HEK293 (cell line): ENCODE measurements around the gene NCOR1.
A peak's percentile ranks its signal among the peaks of the same experiment; 100 is the strongest.

Experiments
- KLF8 ChIP-seq: fragments of 450-650 bp; formaldehyde crosslinking; IDR thresholded peaks from 2 replicates; pipeline ENCODE4 v1.5.1; 2016; ENCODE audit warnings: missing biosample characterization, missing genetic modification characterization
- MYNN ChIP-seq: fragments of 450-650 bp; formaldehyde crosslinking; IDR thresholded peaks from 2 replicates; pipeline ENCODE4 v1.5.1; 2016; ENCODE audit warnings: missing biosample characterization, missing genetic modification characterization, borderline replicate concordance
- OVOL3 ChIP-seq: fragments of 450-650 bp; formaldehyde crosslinking; IDR thresholded peaks from 2 replicates; pipeline ENCODE4 v1.5.1; 2016; ENCODE audit warnings: missing biosample characterization, missing genetic modification characterization
- RBAK ChIP-seq: fragments of 450-650 bp; formaldehyde crosslinking; IDR thresholded peaks from 2 replicates; pipeline ENCODE4 v1.5.1; 2016; ENCODE audit warnings: missing biosample characterization, missing genetic modification characterization
- ZBTB1 ChIP-seq: fragments of 450-650 bp; formaldehyde crosslinking; IDR thresholded peaks from 2 replicates; pipeline ENCODE4 v1.5.1; 2016; ENCODE audit warnings: missing biosample characterization, missing genetic modification characterization
- ZFP41 ChIP-seq: fragments of 450-650 bp; formaldehyde crosslinking; IDR thresholded peaks from 2 replicates; pipeline ENCODE4 v1.5.1; 2016; ENCODE audit warnings: missing biosample characterization, missing genetic modification characterization, borderline replicate concordance
- ZNF140 ChIP-seq: fragments of 450-650 bp; formaldehyde crosslinking; IDR thresholded peaks from 2 replicates; pipeline ENCODE4 v1.5.1; 2016; ENCODE audit warnings: missing biosample characterization, missing genetic modification characterization
- ZNF2 ChIP-seq: fragments of 450-650 bp; formaldehyde crosslinking; IDR thresholded peaks from 2 replicates; pipeline ENCODE4 v1.5.1; 2016; ENCODE audit warnings: missing biosample characterization, missing genetic modification characterization
- ZNF202 ChIP-seq: fragments of 450-650 bp; formaldehyde crosslinking; IDR thresholded peaks from 2 replicates; pipeline ENCODE4 v1.5.1; 2016; ENCODE audit warnings: missing biosample characterization, missing genetic modification characterization, borderline replicate concordance
- ZNF211 ChIP-seq: fragments of 450-650 bp; formaldehyde crosslinking; IDR thresholded peaks from 2 replicates; pipeline ENCODE4 v1.5.1; 2016; ENCODE audit warnings: low read depth, missing biosample characterization, missing genetic modification characterization
- ZNF426 ChIP-seq: fragments of 450-650 bp; formaldehyde crosslinking; IDR thresholded peaks from 2 replicates; pipeline ENCODE4 v1.5.1; 2017; ENCODE audit warnings: missing biosample characterization, missing genetic modification characterization, mild to moderate bottlenecking, inconsistent platforms, moderate library complexity
- ZNF501 ChIP-seq: fragments of 450-650 bp; formaldehyde crosslinking; IDR thresholded peaks from 2 replicates; pipeline ENCODE4 v1.5.1; 2016; ENCODE audit warnings: missing biosample characterization, missing genetic modification characterization
- ZNF549 ChIP-seq: fragments of 450-650 bp; IDR thresholded peaks from 2 replicates; pipeline ENCODE4 v1.5.1; 2018; ENCODE audit warnings: missing biosample characterization, missing genetic modification characterization, mild to moderate bottlenecking, inconsistent platforms, moderate library complexity
- ZNF558 ChIP-seq: fragments of 450-650 bp; formaldehyde crosslinking; IDR thresholded peaks from 2 replicates; pipeline ENCODE4 v1.5.1; 2016; ENCODE audit warnings: missing biosample characterization, missing genetic modification characterization
- ZNF600 ChIP-seq: fragments of 450-650 bp; formaldehyde crosslinking; IDR thresholded peaks from 2 replicates; pipeline ENCODE4 v1.5.1; 2016; ENCODE audit warnings: missing biosample characterization, missing genetic modification characterization
- ZNF629 ChIP-seq: fragments of 450-650 bp; formaldehyde crosslinking; IDR thresholded peaks from 2 replicates; pipeline ENCODE4 v1.5.1; 2017; ENCODE audit warnings: missing biosample characterization, missing genetic modification characterization
- ZNF76 ChIP-seq: fragments of 450-650 bp; formaldehyde crosslinking; IDR thresholded peaks from 2 replicates; pipeline ENCODE4; 2016; ENCODE audit warnings: low read depth, missing biosample characterization, missing genetic modification characterization, borderline replicate concordance
- ZNF837 ChIP-seq: fragments of 450-650 bp; formaldehyde crosslinking; IDR thresholded peaks from 2 replicates; pipeline ENCODE4 v1.5.1; 2016; ENCODE audit warnings: missing biosample characterization, missing genetic modification characterization
- TF ChIP-seq, protein P1 (sequence below): fragments of 450-650 bp; formaldehyde crosslinking; IDR thresholded peaks from 2 replicates; pipeline ENCODE4 v1.5.1; 2017; ENCODE audit warnings: missing biosample characterization, missing genetic modification characterization
- TF ChIP-seq, protein P2 (sequence below): fragments of 450-650 bp; formaldehyde crosslinking; IDR thresholded peaks from 2 replicates; pipeline ENCODE4 v1.5.1; 2016; ENCODE audit warnings: missing biosample characterization, missing genetic modification characterization
- TF ChIP-seq, protein P3 (sequence below): fragments of 450-650 bp; formaldehyde crosslinking; optimal IDR thresholded peaks from 2 replicates; pipeline ENCODE3; 2016; ENCODE audit warnings: missing biosample characterization, mild to moderate bottlenecking, missing genetic modification characterization
- TF ChIP-seq, protein P4 (sequence below): fragments of 450-650 bp; formaldehyde crosslinking; IDR thresholded peaks from 2 replicates; pipeline ENCODE4 v1.5.1; 2016; ENCODE audit warnings: missing biosample characterization, missing genetic modification characterization
- TF ChIP-seq, protein P5 (sequence below): fragments of 450-650 bp; formaldehyde crosslinking; IDR thresholded peaks from 2 replicates; pipeline ENCODE4 v1.5.1; 2016; ENCODE audit warnings: missing biosample characterization, missing genetic modification characterization, borderline replicate concordance
- TF ChIP-seq, protein P6 (sequence below): fragments of 450-650 bp; IDR thresholded peaks from 2 replicates; pipeline ENCODE4 v1.5.1; 2018; ENCODE audit warnings: missing biosample characterization, mild to moderate bottlenecking, missing genetic modification characterization

NCOR1 gene

DNA sequence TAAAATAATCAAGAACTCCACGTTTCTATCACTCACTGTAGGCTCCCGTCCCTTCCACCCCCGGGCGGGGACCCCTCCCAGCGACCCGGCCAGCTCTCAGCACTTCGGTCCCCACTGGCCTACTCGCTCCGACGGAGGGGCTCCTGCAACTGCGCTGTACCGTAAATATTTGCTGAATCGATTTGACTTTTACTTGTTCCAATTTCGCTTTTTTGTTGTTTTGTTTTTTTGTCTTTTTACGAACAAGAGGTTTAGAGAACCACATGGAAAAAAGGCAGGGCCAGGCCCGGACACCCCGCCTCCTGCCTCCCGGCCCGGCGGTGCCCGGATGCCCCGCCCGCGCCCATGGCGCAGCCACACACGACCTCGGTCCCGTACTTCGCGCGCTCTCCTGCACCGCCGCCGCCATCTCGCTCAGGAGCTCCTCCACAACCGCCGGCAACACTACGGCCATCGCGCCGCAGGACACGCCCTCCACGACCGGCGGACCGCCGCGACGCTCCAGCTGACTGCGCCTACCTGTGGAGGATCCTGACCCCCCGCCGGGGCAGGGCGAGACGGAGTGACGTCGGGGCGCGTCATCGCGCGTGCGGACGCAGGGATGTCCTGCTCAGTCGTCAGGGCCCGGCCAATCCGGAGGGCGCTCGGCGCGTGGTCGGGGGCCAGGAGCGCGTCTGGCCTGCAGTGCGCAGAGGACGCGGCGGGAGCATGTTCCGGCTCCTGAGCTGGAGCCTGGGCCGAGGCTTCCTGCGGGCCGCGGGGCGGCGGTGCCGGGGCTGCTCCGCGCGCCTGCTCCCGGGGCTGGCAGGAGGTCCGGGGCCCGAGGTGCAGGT is 216.0 kb downstream of the NCOR1 start, which contains the start of the genes TTC19 and ZSWIM7 (continued):
- no peak for TF ChIP-seq ZNF140 (tag by site-specific recombination)
- TF ChIP-seq ZNF202 (tag by site-specific recombination), result no peak
- TF ChIP-seq ZNF2, result peak; percentile 95
- peak; percentile 90 for TF ChIP-seq ZNF501 (tag by site-specific recombination)
- TF ChIP-seq, protein P1, sequence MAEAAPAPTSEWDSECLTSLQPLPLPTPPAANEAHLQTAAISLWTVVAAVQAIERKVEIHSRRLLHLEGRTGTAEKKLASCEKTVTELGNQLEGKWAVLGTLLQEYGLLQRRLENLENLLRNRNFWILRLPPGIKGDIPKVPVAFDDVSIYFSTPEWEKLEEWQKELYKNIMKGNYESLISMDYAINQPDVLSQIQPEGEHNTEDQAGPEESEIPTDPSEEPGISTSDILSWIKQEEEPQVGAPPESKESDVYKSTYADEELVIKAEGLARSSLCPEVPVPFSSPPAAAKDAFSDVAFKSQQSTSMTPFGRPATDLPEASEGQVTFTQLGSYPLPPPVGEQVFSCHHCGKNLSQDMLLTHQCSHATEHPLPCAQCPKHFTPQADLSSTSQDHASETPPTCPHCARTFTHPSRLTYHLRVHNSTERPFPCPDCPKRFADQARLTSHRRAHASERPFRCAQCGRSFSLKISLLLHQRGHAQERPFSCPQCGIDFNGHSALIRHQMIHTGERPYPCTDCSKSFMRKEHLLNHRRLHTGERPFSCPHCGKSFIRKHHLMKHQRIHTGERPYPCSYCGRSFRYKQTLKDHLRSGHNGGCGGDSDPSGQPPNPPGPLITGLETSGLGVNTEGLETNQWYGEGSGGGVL (tag by site-specific recombination), result no peak
- no peak for TF ChIP-seq OVOL3 (tag by site-specific recombination)
- TF ChIP-seq, protein P2, sequence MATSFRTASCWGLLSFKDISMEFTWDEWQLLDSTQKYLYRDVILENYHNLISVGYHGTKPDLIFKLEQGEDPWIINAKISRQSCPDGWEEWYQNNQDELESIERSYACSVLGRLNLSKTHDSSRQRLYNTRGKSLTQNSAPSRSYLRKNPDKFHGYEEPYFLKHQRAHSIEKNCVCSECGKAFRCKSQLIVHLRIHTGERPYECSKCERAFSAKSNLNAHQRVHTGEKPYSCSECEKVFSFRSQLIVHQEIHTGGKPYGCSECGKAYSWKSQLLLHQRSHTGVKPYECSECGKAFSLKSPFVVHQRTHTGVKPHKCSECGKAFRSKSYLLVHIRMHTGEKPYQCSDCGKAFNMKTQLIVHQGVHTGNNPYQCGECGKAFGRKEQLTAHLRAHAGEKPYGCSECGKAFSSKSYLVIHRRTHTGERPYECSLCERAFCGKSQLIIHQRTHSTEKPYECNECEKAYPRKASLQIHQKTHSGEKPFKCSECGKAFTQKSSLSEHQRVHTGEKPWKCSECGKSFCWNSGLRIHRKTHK (tag by site-specific recombination), result no peak
- TF ChIP-seq MYNN (tag by site-specific recombination), result no peak
- TF ChIP-seq, protein P3, sequence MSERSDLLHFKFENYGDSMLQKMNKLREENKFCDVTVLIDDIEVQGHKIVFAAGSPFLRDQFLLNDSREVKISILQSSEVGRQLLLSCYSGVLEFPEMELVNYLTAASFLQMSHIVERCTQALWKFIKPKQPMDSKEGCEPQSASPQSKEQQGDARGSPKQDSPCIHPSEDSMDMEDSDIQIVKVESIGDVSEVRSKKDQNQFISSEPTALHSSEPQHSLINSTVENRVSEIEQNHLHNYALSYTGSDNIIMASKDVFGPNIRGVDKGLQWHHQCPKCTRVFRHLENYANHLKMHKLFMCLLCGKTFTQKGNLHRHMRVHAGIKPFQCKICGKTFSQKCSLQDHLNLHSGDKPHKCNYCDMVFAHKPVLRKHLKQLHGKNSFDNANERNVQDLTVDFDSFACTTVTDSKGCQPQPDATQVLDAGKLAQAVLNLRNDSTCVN (tag by site-specific recombination), result peak; percentile 100
- TF ChIP-seq ZNF629 (tag by site-specific recombination), result peak; percentile 100
- TF ChIP-seq, protein P4, sequence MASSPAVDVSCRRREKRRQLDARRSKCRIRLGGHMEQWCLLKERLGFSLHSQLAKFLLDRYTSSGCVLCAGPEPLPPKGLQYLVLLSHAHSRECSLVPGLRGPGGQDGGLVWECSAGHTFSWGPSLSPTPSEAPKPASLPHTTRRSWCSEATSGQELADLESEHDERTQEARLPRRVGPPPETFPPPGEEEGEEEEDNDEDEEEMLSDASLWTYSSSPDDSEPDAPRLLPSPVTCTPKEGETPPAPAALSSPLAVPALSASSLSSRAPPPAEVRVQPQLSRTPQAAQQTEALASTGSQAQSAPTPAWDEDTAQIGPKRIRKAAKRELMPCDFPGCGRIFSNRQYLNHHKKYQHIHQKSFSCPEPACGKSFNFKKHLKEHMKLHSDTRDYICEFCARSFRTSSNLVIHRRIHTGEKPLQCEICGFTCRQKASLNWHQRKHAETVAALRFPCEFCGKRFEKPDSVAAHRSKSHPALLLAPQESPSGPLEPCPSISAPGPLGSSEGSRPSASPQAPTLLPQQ (tag by site-specific recombination), result peak; percentile 70
- no peak for TF ChIP-seq ZNF549 (tag by site-specific recombination)
- TF ChIP-seq ZBTB1 (tag by site-specific recombination), result 0 out of 2 replicates have a peak, but pooled peaks have one; percentile 47
- TF ChIP-seq RBAK, result no peak
- no peak for TF ChIP-seq ZNF558 (tag by site-specific recombination)
- TF ChIP-seq ZNF211 (tag by site-specific recombination), result no peak
- TF ChIP-seq ZFP41 (tag by site-specific recombination), result no peak
- TF ChIP-seq KLF8 (tag by site-specific recombination), result peak; percentile 98
- TF ChIP-seq ZNF76 (tag by site-specific recombination), result peak; percentile 76; the same call in 1 of the 2 replicates
- TF ChIP-seq, protein P5, sequence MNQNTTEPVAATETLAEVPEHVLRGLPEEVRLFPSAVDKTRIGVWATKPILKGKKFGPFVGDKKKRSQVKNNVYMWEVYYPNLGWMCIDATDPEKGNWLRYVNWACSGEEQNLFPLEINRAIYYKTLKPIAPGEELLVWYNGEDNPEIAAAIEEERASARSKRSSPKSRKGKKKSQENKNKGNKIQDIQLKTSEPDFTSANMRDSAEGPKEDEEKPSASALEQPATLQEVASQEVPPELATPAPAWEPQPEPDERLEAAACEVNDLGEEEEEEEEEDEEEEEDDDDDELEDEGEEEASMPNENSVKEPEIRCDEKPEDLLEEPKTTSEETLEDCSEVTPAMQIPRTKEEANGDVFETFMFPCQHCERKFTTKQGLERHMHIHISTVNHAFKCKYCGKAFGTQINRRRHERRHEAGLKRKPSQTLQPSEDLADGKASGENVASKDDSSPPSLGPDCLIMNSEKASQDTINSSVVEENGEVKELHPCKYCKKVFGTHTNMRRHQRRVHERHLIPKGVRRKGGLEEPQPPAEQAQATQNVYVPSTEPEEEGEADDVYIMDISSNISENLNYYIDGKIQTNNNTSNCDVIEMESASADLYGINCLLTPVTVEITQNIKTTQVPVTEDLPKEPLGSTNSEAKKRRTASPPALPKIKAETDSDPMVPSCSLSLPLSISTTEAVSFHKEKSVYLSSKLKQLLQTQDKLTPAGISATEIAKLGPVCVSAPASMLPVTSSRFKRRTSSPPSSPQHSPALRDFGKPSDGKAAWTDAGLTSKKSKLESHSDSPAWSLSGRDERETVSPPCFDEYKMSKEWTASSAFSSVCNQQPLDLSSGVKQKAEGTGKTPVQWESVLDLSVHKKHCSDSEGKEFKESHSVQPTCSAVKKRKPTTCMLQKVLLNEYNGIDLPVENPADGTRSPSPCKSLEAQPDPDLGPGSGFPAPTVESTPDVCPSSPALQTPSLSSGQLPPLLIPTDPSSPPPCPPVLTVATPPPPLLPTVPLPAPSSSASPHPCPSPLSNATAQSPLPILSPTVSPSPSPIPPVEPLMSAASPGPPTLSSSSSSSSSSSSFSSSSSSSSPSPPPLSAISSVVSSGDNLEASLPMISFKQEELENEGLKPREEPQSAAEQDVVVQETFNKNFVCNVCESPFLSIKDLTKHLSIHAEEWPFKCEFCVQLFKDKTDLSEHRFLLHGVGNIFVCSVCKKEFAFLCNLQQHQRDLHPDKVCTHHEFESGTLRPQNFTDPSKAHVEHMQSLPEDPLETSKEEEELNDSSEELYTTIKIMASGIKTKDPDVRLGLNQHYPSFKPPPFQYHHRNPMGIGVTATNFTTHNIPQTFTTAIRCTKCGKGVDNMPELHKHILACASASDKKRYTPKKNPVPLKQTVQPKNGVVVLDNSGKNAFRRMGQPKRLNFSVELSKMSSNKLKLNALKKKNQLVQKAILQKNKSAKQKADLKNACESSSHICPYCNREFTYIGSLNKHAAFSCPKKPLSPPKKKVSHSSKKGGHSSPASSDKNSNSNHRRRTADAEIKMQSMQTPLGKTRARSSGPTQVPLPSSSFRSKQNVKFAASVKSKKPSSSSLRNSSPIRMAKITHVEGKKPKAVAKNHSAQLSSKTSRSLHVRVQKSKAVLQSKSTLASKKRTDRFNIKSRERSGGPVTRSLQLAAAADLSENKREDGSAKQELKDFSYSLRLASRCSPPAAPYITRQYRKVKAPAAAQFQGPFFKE (tag by site-specific recombination), result no peak
- TF ChIP-seq, protein P6, sequence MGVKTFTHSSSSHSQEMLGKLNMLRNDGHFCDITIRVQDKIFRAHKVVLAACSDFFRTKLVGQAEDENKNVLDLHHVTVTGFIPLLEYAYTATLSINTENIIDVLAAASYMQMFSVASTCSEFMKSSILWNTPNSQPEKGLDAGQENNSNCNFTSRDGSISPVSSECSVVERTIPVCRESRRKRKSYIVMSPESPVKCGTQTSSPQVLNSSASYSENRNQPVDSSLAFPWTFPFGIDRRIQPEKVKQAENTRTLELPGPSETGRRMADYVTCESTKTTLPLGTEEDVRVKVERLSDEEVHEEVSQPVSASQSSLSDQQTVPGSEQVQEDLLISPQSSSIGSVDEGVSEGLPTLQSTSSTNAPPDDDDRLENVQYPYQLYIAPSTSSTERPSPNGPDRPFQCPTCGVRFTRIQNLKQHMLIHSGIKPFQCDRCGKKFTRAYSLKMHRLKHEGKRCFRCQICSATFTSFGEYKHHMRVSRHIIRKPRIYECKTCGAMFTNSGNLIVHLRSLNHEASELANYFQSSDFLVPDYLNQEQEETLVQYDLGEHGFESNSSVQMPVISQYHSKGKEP (tag by site-specific recombination), result no peak
- peak; percentile 100 for TF ChIP-seq ZNF600 (tag by site-specific recombination)
- no peak for TF ChIP-seq ZNF426 (tag by site-specific recombination)
- TF ChIP-seq ZNF837 (tag by site-specific recombination), result no peak
